HG03139 (cell line): ENCODE data around the gene TMEM232.

ENCODE experiments used
- ATAC-seq: cut with Tn5 transposase; IDR thresholded peaks from one replicate; pipeline ENCODE4 v1.9.1; 2021; ENCODE audit not compliant: unreplicated experiment

TMEM232 gene

GRCh38 chr5:110630350-110630749, 96.1 kb downstream of the TMEM232 start:
- ATAC-seq: no peak

GRCh38 chr5:110625376-110625999, 101.0 kb downstream of the TMEM232 start:
- ATAC-seq: no peak

- no peak for ATAC-seq
These were observed 102.6 kb downstream of the TMEM232 start for GRCh38 chr5:110623874-110624273.

- ATAC-seq: no peak
These were observed 107.5 kb downstream of the TMEM232 start for GRCh38 chr5:110618941-110619340.

- no peak for ATAC-seq
These were observed 110.5 kb downstream of the TMEM232 start for GRCh38 chr5:110616009-110616408.

GRCh38 chr5:110612794-110613247, 113.7 kb downstream of the TMEM232 start:
- ATAC-seq: no peak

- no peak for ATAC-seq
These were observed 114.7 kb downstream of the TMEM232 start for GRCh38 chr5:110611817-110612216.

GRCh38 chr5:110594866-110595265, 131.6 kb downstream of the TMEM232 start:
- no peak for ATAC-seq

GRCh38 chr5:110590187-110590586, 136.3 kb downstream of the TMEM232 start:
- no peak for ATAC-seq

GRCh38 chr5:110588286-110588980, 138.0 kb downstream of the TMEM232 start:
- ATAC-seq: no peak

GRCh38 chr5:110580625-110581024, 145.8 kb downstream of the TMEM232 start:
- ATAC-seq: no peak

GRCh38 chr5:110572729-110573128, 153.7 kb downstream of the TMEM232 start:
- no peak for ATAC-seq

- ATAC-seq: no peak
These were observed 164.3 kb downstream of the TMEM232 start for GRCh38 chr5:110562191-110562590.

GRCh38 chr5:110561510-110561909, 165.0 kb downstream of the TMEM232 start:
- ATAC-seq: no peak

GRCh38 chr5:110549301-110549700, 177.2 kb downstream of the TMEM232 start:
- ATAC-seq: no peak

- ATAC-seq: no peak
These were observed 178.3 kb downstream of the TMEM232 start for GRCh38 chr5:110548171-110548570.

- no peak for ATAC-seq
These were observed 179.0 kb downstream of the TMEM232 start for GRCh38 chr5:110547495-110547894.

GRCh38 chr5:110545716-110546115, 180.8 kb downstream of the TMEM232 start:
- ATAC-seq: no peak

- ATAC-seq: no peak
These were observed 181.9 kb downstream of the TMEM232 start for GRCh38 chr5:110544603-110545002.

GRCh38 chr5:110542949-110543348, 183.5 kb downstream of the TMEM232 start:
- no peak for ATAC-seq

GRCh38 chr5:110536120-110537115, 190.1 kb downstream of the TMEM232 start:
- no peak for ATAC-seq
